22Rv1 (cell line): Measurements from ENCODE around the gene SRI.
A peak's percentile ranks its signal among the peaks of the same experiment; 100 is the strongest.

Experiments used
- H3K27ac ChIP-seq: fragments of 450-650 bp; 2 replicates; pipeline ENCODE4 v1.5.1; 2017
- ZFX ChIP-seq: fragments of 450-650 bp; IDR thresholded peaks from 2 replicates; pipeline ENCODE4 v1.6.1; 2017; ENCODE audit warnings: antibody characterized with exemption, borderline replicate concordance
- TF ChIP-seq, protein P1 (sequence below): fragments of 450-650 bp; IDR thresholded peaks from 2 replicates; pipeline ENCODE4 v1.5.1; 2017; ENCODE audit warnings: mild to moderate bottlenecking

Gene SRI

DNA sequence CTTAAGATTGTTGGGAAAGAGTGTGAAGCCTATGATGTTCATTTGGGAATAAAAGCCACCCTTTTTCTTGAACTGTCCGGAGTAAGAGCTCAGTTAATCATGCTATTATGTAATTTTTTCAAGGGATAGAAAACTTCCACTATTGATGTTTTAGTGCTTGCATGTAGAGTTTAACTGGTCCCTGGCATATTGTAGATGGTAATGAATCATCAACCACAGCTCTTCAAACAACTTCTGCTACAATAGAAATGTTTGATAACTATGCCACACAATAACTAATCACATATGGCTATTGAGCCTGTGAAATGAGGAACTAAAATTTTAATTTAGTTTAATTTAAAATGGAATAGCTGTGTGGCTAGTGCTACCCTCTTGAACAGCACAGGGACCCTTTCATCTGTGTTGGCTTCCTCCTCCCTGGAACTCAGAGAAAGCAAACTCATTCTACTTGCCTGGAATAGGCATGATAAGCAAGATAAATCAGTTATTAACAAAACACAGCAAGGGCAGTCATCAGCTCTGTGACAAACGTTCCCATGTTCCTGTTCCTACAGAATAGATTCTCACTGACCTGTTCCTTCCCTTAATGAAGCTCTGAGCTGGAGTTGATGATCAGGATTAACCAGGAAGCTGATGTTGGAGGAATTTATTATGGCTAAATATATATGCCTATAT is 4.9 kb upstream of the SRI start:
- TF ChIP-seq ZFX: no peak
- TF ChIP-seq, protein P1, sequence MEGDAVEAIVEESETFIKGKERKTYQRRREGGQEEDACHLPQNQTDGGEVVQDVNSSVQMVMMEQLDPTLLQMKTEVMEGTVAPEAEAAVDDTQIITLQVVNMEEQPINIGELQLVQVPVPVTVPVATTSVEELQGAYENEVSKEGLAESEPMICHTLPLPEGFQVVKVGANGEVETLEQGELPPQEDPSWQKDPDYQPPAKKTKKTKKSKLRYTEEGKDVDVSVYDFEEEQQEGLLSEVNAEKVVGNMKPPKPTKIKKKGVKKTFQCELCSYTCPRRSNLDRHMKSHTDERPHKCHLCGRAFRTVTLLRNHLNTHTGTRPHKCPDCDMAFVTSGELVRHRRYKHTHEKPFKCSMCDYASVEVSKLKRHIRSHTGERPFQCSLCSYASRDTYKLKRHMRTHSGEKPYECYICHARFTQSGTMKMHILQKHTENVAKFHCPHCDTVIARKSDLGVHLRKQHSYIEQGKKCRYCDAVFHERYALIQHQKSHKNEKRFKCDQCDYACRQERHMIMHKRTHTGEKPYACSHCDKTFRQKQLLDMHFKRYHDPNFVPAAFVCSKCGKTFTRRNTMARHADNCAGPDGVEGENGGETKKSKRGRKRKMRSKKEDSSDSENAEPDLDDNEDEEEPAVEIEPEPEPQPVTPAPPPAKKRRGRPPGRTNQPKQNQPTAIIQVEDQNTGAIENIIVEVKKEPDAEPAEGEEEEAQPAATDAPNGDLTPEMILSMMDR: no peak
- no peak overlapping the region for H3K27ac ChIP-seq

DNA sequence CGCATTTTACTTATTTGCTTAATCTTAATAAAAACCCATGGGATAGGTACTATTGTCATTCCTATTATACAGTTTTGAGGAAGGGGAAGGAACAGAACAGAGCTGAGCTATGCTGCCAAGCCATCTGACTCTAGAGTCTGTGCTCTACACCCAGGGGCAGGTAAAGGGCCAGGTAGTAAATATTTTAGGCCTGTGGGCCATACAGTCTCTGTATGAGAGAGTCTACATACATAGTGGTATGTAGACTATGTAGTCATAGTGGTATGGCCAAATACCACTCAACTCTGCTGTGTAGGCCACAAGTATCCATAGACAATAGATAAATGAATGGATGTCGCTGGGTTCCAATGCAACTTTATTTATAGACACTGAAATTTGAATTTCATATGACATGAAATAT is 3.4 kb upstream of the SRI start:
- no peak overlapping the region for H3K27ac ChIP-seq
- TF ChIP-seq, protein P1: no peak
- no peak for TF ChIP-seq ZFX

DNA sequence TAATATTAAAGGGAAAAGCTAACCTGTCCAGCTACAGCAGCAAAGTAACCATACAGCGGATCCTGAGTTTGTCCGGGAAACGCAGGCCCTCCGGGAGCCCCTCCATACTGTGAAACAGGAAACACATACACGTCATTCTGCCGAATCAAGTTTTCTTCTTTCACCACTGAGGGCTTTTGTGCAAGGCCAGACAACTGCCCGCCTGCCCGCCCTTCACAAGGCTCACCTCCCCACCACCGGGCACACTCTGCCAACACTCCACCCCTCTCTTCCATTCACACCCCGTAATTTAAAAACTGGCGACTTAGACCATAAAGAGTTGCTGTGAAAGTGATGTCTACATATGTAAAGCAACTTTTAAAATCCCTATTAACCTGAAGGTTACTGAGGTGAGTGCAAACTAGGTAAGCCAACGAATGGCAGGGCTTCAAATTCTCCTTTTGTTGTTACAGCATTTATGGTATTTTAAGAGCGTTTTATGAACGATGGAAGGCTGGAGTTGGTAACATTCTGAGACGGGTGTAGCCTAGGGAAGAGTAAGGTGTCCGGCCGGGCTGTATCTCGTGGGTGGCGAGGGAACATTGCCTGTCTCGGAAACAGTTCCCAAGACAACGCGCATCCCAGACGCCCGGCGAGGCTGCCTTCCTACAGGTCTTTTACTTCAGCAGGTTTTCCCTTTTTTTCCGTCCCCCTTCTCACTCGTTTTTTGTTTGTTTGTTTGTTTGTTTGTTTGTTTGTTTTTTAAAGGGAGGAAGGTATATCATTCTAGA is 817 bp downstream of the SRI start:
- peak overlapping the region; percentile 63; the same call in 1 of the 2 replicates for H3K27ac ChIP-seq
- no peak for TF ChIP-seq ZFX
- TF ChIP-seq, protein P1: no peak

DNA sequence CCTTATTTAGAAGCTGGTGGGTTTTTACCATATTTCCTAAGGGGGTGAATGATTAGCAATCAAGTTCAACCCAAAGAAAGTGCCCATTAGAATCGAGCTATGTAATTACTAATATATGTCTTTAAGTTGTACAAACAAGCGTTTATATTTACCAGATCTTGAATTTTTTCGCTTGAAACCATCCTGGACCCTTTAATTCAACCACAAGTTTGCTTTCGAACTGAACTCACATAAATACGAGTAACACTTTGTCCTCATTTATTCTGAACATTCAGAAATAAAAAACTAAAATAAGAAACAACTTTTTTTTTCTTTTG is 1.5 kb downstream of the SRI start:
- H3K27ac ChIP-seq: no peak overlapping the region
- TF ChIP-seq ZFX: no peak
- TF ChIP-seq, protein P1: no peak

DNA sequence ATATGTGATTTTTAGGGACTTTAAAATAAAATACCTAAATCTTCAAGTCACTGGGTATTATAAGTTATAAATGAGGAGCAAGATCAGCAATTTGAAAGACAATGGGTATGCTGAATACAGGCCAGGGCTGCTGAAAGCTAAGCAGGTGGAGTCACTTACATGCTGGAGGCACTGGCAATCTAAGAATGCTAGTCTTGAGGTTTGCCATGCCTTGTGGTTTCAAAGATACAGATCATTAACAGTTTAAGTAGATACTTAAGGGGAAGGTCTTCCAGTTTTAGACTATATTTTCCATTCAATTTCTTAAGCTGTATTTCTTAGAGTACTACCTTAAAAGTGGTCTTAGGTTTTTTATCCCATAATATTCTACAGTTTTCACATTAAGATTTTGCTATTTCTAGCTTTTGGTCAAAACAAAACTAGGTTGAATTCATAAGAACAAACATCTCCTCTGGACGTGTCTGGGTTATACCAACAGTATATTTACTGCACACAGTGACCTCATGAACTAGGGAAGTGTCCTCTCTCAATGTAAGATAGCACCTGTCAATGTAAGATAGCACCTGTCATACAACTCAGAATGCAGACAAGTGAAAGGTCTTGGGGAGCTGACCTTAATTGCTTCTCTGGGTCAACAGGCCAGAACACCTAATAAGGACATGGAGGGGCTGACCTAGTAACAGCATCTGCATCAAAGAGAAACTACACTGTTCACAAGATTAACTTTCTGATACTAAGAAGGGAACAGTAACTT is 2.0 kb downstream of the SRI start:
- TF ChIP-seq, protein P1: no peak
- no peak for TF ChIP-seq ZFX
- no peak overlapping the region for H3K27ac ChIP-seq

DNA sequence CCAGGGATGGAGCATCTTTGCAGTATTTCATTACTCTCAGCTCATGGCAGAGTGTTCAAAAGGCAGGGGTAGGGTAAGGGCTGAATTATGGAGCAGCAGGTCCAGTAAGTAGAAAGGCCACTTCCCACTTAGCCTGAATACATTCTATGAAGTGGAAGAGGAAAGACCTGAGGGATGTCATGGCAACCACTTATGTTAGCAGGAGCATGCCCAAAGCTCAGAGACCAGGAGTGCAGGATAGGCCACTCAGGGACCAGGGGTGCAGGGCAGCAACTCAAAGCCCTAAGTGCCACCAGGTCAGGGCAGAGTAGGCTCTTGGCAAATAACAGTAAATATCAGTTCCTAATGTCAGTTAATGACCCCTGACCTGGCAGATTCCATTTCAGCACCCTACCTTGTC is 3.6 kb downstream of the SRI start:
- H3K27ac ChIP-seq: no peak overlapping the region
- TF ChIP-seq ZFX: no peak
- TF ChIP-seq, protein P1: no peak
